H9 (cell line): Measurements from ENCODE around the gene LAMC2. TPM values are rescaled to one million over a fixed set of nuclear protein-coding genes. Genes with fewer than 3 reads are reported as not detected.

Source experiments
- DNase-seq: peaks from one replicate; pipeline ENCODE4 v3.0.0-alpha.2; 2017
- H2AFZ ChIP-seq: one replicate; pipeline ENCODE4 v1.6.1; 2013; ENCODE audit warnings: mild to moderate bottlenecking, low read length, control low read depth, moderate library complexity
- H2AK5ac ChIP-seq: 2 replicates; pipeline ENCODE4 v1.6.1; 2013; ENCODE audit warnings: low read length, control low read depth, mixed read lengths; ENCODE audit not compliant: insufficient read length
- H2BK120ac ChIP-seq: one replicate; pipeline ENCODE4 v1.6.1; 2013; ENCODE audit warnings: low read depth, mild to moderate bottlenecking, low read length, control low read depth, inconsistent platforms; ENCODE audit not compliant: poor library complexity, severe bottlenecking
- H2BK12ac ChIP-seq: 2 replicates; pipeline ENCODE4 v1.6.1; 2013; ENCODE audit warnings: low read length, control low read depth, mixed read lengths, low read depth; ENCODE audit not compliant: insufficient read length
- H2BK15ac ChIP-seq: 2 replicates; pipeline ENCODE4 v1.6.1; 2013; ENCODE audit warnings: low read depth, low read length, control low read depth
- H2BK20ac ChIP-seq: one replicate; pipeline ENCODE4 v1.6.1; 2013; ENCODE audit warnings: low read depth, mild to moderate bottlenecking, low read length, control low read depth, inconsistent platforms; ENCODE audit not compliant: poor library complexity, severe bottlenecking
- H2BK5ac ChIP-seq: 2 replicates; pipeline ENCODE4 v1.6.1; 2013; ENCODE audit warnings: low read length, control low read depth, mixed read lengths; ENCODE audit not compliant: insufficient read length
- H3K14ac ChIP-seq: 2 replicates; pipeline ENCODE4 v1.6.1; 2013; ENCODE audit warnings: low read length, control low read depth; ENCODE audit not compliant: insufficient read depth
- H3K18ac ChIP-seq: 2 replicates; pipeline ENCODE4 v1.6.1; 2013; ENCODE audit warnings: low read depth, mild to moderate bottlenecking, mixed read lengths, low read length, control low read depth; ENCODE audit not compliant: insufficient read length
- H3K23ac ChIP-seq: 2 replicates; pipeline ENCODE4 v1.6.1; 2013; ENCODE audit warnings: low read length, control low read depth, mixed read lengths, low read depth; ENCODE audit not compliant: insufficient read length
- H3K23me2 ChIP-seq: 2 replicates; pipeline ENCODE4 v1.6.1; 2013; ENCODE audit warnings: low read depth, mild to moderate bottlenecking, mixed read lengths, low read length, control low read depth; ENCODE audit not compliant: insufficient read length, poor library complexity, severe bottlenecking
- H3K27ac ChIP-seq: 2 replicates; pipeline ENCODE4 v1.5.1; 2013; ENCODE audit warnings: low read length, control low read depth, mixed read lengths, low read depth; ENCODE audit not compliant: insufficient read length
- H3K27me3 ChIP-seq: 2 replicates; pipeline ENCODE4 v1.6.1; 2013; ENCODE audit warnings: low read length, control low read depth, inconsistent platforms; ENCODE audit not compliant: insufficient read depth
- H3K4ac ChIP-seq: 2 replicates; pipeline ENCODE4 v1.6.1; 2013; ENCODE audit warnings: low read depth, mild to moderate bottlenecking, control low read depth, inconsistent platforms, low read length, moderate library complexity
- H3K4me1 ChIP-seq: 2 replicates; pipeline ENCODE4 v1.6.1; 2013; ENCODE audit warnings: low read length, control low read depth, inconsistent platforms; ENCODE audit not compliant: insufficient read depth
- H3K4me2 ChIP-seq: 2 replicates; pipeline ENCODE4 v1.6.1; 2013; ENCODE audit warnings: low read length, control low read depth, mixed read lengths; ENCODE audit not compliant: insufficient read length, insufficient read depth
- H3K56ac ChIP-seq: 2 replicates; pipeline ENCODE4 v1.6.1; 2013; ENCODE audit warnings: low read depth, mild to moderate bottlenecking, mixed read lengths, low read length, control low read depth; ENCODE audit not compliant: insufficient read length
- H3K79me1 ChIP-seq: 2 replicates; pipeline ENCODE4 v1.6.1; 2013; ENCODE audit warnings: low read depth, mild to moderate bottlenecking, moderate library complexity, low read length, control low read depth, inconsistent platforms; ENCODE audit not compliant: insufficient read depth, poor library complexity, severe bottlenecking
- H3K79me2 ChIP-seq: 2 replicates; pipeline ENCODE4 v1.6.1; 2013; ENCODE audit warnings: low read length, control low read depth, inconsistent platforms; ENCODE audit not compliant: insufficient read depth
- H3K9ac ChIP-seq: 2 replicates; pipeline ENCODE4 v1.6.1; 2013; ENCODE audit warnings: low read length, control low read depth, mixed read lengths; ENCODE audit not compliant: insufficient read length; ENCODE audit errors: extremely low read depth
- H3K9me3 ChIP-seq: one replicate; pipeline ENCODE4 v1.6.1; 2013; ENCODE audit warnings: low read depth, low read length, inconsistent platforms; ENCODE audit not compliant: control insufficient read depth
- H3T11ph ChIP-seq: one replicate; pipeline ENCODE4 v1.6.1; 2013; ENCODE audit warnings: mild to moderate bottlenecking, low read length, control low read depth, inconsistent platforms
- H4K20me1 ChIP-seq: one replicate; pipeline ENCODE4 v1.6.1; 2013; ENCODE audit not compliant: control insufficient read depth, insufficient read length, insufficient read depth
- H4K5ac ChIP-seq: 2 replicates; pipeline ENCODE4 v1.6.1; 2013; ENCODE audit warnings: low read depth, mild to moderate bottlenecking, mixed read lengths, low read length, control low read depth; ENCODE audit not compliant: insufficient read length
- H4K8ac ChIP-seq: replicated peaks from 2 replicates; pipeline ENCODE4 v1.6.1; 2013; ENCODE audit warnings: low read length, control low read depth, mixed read lengths, low read depth; ENCODE audit not compliant: insufficient read length
- H4K91ac ChIP-seq: 2 replicates; pipeline ENCODE4 v1.6.1; 2013; ENCODE audit warnings: low read depth, mild to moderate bottlenecking, moderate library complexity, mixed read lengths, low read length, control low read depth; ENCODE audit not compliant: insufficient read length
- H3K27ac Mint-ChIP-seq, 3 experiments: 2 replicates in 2 of 3; 3 replicates in 1 of 3; pipeline ENCODE4 v1.8.0; 2020 to 2021; ENCODE audit warnings: mixed read lengths in 3 of 3, mild to moderate bottlenecking in 1 of 3, moderate library complexity in 1 of 3
- H3K27me3 Mint-ChIP-seq: 2 replicates; pipeline ENCODE4 v1.8.0; 2021; ENCODE audit warnings: low read depth, mild to moderate bottlenecking, moderate library complexity, mixed read lengths
- H3K36me3 Mint-ChIP-seq, 3 experiments: 2 replicates in 2 of 3; 3 replicates in 1 of 3; pipeline ENCODE4 v1.8.0; 2020 to 2021; ENCODE audit warnings: low read depth in 3 of 3, mixed read lengths in 3 of 3; ENCODE audit not compliant: insufficient read depth in 1 of 3
- H3K4me1 Mint-ChIP-seq, 2 experiments: 2 replicates each; pipeline ENCODE4 v1.8.0; 2020; ENCODE audit warnings: mixed read lengths in 2 of 2
- H3K4me3 Mint-ChIP-seq, 2 experiments: 2 replicates in 1 of 2; 3 replicates in 1 of 2; pipeline ENCODE4 v1.8.0; 2020 to 2021; ENCODE audit warnings: mild to moderate bottlenecking in 2 of 2, mixed read lengths in 2 of 2, moderate library complexity in 1 of 2
- H3K9me3 Mint-ChIP-seq, 2 experiments: 2 replicates in 1 of 2; 3 replicates in 1 of 2; pipeline ENCODE4 v1.8.0; 2020; ENCODE audit warnings: mild to moderate bottlenecking in 2 of 2, mixed read lengths in 2 of 2, moderate library complexity in 1 of 2
- total RNA-seq: library from RNA; stranded (reverse); gene quantifications from 2 replicates; pipeline ENCODE4 v1.2.1, GENCODE V29; 2021
- TF ChIP-seq, protein P1 (sequence below): fragments of 200-600 bp; sonication (generic); conservative IDR thresholded peaks from 3 replicates; pipeline ENCODE4 v1.8.0; 2021; ENCODE audit warnings: antibody characterized with exemption, mild to moderate bottlenecking

Gene LAMC2
- total RNA-seq, 1 experiment from 2014 or later = 7.4 TPM

DNA sequence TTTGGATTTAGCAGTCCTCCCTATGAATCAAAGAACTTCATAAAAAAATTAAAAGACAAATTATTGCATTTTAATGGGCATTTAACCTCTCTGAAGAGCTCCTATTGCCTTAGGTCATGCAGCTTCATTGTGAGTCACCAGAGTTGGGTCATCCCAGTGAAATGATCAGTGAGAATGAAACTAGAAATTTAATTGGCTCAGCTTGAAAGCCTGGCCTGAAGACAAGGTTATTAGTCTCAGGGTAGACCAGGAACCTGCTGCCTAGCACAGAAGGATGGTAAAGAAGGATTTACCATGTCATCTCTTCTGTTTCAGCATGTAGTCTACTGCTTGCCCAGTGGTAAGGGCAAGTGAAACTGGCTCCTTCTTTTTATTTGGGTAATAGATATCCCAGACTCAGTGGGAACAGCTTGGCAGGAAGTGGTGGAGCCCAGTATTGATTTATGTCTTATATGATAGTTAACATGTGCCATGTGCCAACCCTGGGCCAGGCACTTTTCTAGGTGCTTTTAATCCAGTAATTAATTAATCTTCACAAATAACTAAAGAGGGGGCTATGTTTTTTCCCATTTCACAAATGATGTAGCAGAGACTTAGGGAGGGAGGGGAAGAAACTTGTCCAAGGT is 23.6 kb downstream of the LAMC2 start:
- H4K5ac ChIP-seq = no peak overlapping the region
- no peaks in the 10 kb centered on the region for H4K20me1 ChIP-seq
- Mint-ChIP-seq H3K27me3 (no peaks in the 10 kb centered on the region; the same call in 1 of the 2 replicates), H3K4me1 (peaks cover 0 to 2% of the 10 kb centered on the region in 2 experiments; a peak in 1 of 4 replicates), H3K27ac (no peak overlapping the region), H3K36me3 (no peaks in the 10 kb centered on the region), H3K4me3 (no peak overlapping the region), H3K9me3 (no peaks in the 10 kb centered on the region)
- no peak overlapping the region for H2BK15ac ChIP-seq
- no peak overlapping the region for H4K91ac ChIP-seq
- H4K8ac ChIP-seq = no peak overlapping the region
- no peak overlapping the region for H2BK20ac ChIP-seq
- H2BK5ac ChIP-seq = no peak overlapping the region
- no peak overlapping the region for H3T11ph ChIP-seq
- H3K27ac ChIP-seq = no peak overlapping the region
- TF ChIP-seq, protein P1, sequence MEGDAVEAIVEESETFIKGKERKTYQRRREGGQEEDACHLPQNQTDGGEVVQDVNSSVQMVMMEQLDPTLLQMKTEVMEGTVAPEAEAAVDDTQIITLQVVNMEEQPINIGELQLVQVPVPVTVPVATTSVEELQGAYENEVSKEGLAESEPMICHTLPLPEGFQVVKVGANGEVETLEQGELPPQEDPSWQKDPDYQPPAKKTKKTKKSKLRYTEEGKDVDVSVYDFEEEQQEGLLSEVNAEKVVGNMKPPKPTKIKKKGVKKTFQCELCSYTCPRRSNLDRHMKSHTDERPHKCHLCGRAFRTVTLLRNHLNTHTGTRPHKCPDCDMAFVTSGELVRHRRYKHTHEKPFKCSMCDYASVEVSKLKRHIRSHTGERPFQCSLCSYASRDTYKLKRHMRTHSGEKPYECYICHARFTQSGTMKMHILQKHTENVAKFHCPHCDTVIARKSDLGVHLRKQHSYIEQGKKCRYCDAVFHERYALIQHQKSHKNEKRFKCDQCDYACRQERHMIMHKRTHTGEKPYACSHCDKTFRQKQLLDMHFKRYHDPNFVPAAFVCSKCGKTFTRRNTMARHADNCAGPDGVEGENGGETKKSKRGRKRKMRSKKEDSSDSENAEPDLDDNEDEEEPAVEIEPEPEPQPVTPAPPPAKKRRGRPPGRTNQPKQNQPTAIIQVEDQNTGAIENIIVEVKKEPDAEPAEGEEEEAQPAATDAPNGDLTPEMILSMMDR = no peak
- no peak overlapping the region for H3K14ac ChIP-seq
- H3K79me2 ChIP-seq = no peaks in the 10 kb centered on the region
- no peak overlapping the region for H3K18ac ChIP-seq
- no peak overlapping the region for H3K4ac ChIP-seq
- H3K23ac ChIP-seq = no peak overlapping the region
- no peak overlapping the region for H3K4me2 ChIP-seq
- no peak overlapping the region for H2AK5ac ChIP-seq
- no peak overlapping the region for H2BK120ac ChIP-seq
- no peak for DNase-seq
- no peaks in the 10 kb centered on the region for H3K9me3 ChIP-seq
- no peaks in the 10 kb centered on the region for H3K4me1 ChIP-seq
- H3K23me2 ChIP-seq = no peaks in the 10 kb centered on the region
- H2AFZ ChIP-seq = no peak overlapping the region
- no peak overlapping the region for H2BK12ac ChIP-seq
- H3K9ac ChIP-seq = no peak overlapping the region
- no peaks in the 10 kb centered on the region for H3K27me3 ChIP-seq
- no peaks in the 10 kb centered on the region for H3K79me1 ChIP-seq
- H3K56ac ChIP-seq = no peak overlapping the region
